Prostate gland (tissue), 2 donors: ENCODE measurements around the gene ZFAND3.

Experiments used
- POLR2A ChIP-seq: fragments of 450-650 bp; IDR thresholded peaks from one replicate; pipeline ENCODE4 v1.6.1; 2016; ENCODE audit warnings: antibody characterized with exemption, mild to moderate bottlenecking
- POLR2AphosphoS5 ChIP-seq: sonication (generic); formaldehyde crosslinking; IDR thresholded peaks from one replicate; pipeline ENCODE4 v1.6.1; 2017; ENCODE audit warnings: antibody characterized with exemption
- TF ChIP-seq, protein P1 (sequence below), 4 experiments: fragments of 200-600 bp in 2 of 4; fragments of 450-650 bp in 2 of 4; sonication (generic) in 2 of 4; IDR thresholded peaks; 1 replicate in 3 of 4; 2 replicates in 1 of 4; pipeline ENCODE4 v1.5.1; 2016 to 2019; ENCODE audit warnings: antibody characterized with exemption in 4 of 4, mild to moderate bottlenecking in 2 of 4, moderate library complexity in 2 of 4

GRCh38 chr6:37835923-37836322 is 16.4 kb downstream of the ZFAND3 start:
- TF ChIP-seq, protein P1, sequence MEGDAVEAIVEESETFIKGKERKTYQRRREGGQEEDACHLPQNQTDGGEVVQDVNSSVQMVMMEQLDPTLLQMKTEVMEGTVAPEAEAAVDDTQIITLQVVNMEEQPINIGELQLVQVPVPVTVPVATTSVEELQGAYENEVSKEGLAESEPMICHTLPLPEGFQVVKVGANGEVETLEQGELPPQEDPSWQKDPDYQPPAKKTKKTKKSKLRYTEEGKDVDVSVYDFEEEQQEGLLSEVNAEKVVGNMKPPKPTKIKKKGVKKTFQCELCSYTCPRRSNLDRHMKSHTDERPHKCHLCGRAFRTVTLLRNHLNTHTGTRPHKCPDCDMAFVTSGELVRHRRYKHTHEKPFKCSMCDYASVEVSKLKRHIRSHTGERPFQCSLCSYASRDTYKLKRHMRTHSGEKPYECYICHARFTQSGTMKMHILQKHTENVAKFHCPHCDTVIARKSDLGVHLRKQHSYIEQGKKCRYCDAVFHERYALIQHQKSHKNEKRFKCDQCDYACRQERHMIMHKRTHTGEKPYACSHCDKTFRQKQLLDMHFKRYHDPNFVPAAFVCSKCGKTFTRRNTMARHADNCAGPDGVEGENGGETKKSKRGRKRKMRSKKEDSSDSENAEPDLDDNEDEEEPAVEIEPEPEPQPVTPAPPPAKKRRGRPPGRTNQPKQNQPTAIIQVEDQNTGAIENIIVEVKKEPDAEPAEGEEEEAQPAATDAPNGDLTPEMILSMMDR (IDR thresholded peaks at IDR 0.05), result no peak
- TF ChIP-seq POLR2AphosphoS5 (no peak), POLR2A (no peak)
